ENCODE results near the gene ZSCAN31. TPM values are rescaled to one million over a fixed set of nuclear protein-coding genes. Genes with fewer than 3 reads are reported as not detected.

Gene ZSCAN31
- total and polyA plus RNA-seq, 10 of the 15 experiments (the other 5 are each of a cell fraction or from before 2014, with no cell fraction given): 1.6 to 5.2 (median 2.9) TPM

DNA sequence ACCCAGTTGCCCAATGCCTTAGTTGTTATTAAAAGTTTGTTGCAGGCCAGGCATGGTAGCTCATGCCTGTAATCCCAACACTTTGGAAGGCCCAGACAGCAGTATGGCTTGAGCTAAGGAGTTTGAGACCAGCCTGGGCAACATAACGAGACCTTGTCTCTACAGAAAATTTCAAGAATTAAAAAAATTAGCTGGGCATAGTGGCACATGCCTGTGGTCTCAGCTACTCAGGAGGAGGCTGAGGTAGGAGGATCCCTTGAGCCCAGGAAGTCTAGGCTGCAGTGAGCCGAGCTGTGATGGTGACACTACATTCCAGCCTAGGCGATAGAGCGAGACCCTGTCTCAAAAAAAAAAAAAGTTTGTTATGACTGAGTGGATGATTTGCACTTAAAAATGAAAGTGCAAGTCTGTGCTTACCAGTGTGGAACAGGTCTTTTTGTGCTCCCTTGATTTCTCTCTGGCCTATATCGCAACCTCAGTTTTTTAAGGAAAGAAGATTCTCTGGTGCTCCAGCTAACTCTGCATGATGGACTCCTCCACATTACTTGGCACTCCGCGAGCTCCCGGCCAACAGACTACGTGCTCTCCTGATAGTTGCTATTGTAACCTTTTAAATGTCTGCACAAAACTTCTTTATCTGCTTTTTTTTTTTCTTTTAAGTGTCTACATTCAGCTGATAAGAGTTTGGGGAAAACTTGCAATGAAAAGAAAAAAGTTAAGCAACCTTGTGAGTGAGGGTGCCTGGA lies 35.9 kb upstream of the ZSCAN31 start (continued):
- TF ChIP-seq, protein P1, sequence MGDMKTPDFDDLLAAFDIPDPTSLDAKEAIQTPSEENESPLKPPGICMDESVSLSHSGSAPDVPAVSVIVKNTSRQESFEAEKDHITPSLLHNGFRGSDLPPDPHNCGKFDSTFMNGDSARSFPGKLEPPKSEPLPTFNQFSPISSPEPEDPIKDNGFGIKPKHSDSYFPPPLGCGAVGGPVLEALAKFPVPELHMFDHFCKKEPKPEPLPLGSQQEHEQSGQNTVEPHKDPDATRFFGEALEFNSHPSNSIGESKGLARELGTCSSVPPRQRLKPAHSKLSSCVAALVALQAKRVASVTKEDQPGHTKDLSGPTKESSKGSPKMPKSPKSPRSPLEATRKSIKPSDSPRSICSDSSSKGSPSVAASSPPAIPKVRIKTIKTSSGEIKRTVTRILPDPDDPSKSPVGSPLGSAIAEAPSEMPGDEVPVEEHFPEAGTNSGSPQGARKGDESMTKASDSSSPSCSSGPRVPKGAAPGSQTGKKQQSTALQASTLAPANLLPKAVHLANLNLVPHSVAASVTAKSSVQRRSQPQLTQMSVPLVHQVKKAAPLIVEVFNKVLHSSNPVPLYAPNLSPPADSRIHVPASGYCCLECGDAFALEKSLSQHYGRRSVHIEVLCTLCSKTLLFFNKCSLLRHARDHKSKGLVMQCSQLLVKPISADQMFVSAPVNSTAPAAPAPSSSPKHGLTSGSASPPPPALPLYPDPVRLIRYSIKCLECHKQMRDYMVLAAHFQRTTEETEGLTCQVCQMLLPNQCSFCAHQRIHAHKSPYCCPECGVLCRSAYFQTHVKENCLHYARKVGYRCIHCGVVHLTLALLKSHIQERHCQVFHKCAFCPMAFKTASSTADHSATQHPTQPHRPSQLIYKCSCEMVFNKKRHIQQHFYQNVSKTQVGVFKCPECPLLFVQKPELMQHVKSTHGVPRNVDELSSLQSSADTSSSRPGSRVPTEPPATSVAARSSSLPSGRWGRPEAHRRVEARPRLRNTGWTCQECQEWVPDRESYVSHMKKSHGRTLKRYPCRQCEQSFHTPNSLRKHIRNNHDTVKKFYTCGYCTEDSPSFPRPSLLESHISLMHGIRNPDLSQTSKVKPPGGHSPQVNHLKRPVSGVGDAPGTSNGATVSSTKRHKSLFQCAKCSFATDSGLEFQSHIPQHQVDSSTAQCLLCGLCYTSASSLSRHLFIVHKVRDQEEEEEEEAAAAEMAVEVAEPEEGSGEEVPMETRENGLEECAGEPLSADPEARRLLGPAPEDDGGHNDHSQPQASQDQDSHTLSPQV (IDR thresholded peaks at IDR 0.05): no peak
- TF ChIP-seq FOS (IDR thresholded peaks at IDR 0.05; ENCODE audit: borderline replicate concordance, extremely low read depth, insufficient read length) (no peak), CHD1 (IDR thresholded peaks at IDR 0.05; ENCODE audit: low read depth, low read length) (no peak), STAT3 (IDR thresholded peaks at IDR 0.05; ENCODE audit: low read depth, low read length) (no peak), HCFC1 (IDR thresholded peaks at IDR 0.05; ENCODE audit: low read length) (no peak), YBX1 (IDR thresholded peaks at IDR 0.05) (no peak), RFX5 (IDR thresholded peaks at IDR 0.05; ENCODE audit: low read depth, low read length) (no peak), IKZF2 (IDR thresholded peaks at IDR 0.05) (no peak), CHD2 (IDR thresholded peaks at IDR 0.05; ENCODE audit: borderline replicate concordance, low read depth, low read length) (no peak), TARDBP (IDR thresholded peaks at IDR 0.05; ENCODE audit: borderline replicate concordance) (no peak), NR2F1 (conservative IDR thresholded peaks at IDR 0.05) (no peak), EZH2 (IDR thresholded peaks at IDR 0.05; ENCODE audit: borderline replicate concordance, control insufficient read depth, low read depth, low read length) (no peak), PAX5 (IDR thresholded peaks at IDR 0.05; ENCODE audit: borderline replicate concordance, low read depth, low read length) (peak; percentile 84), NRF1 (conservative IDR thresholded peaks at IDR 0.05; ENCODE audit: low read depth, low read length) (no peak), MXI1 (IDR thresholded peaks at IDR 0.05; ENCODE audit: low read depth, low read length) (no peak), KAT2A (conservative IDR thresholded peaks at IDR 0.05; ENCODE audit: control insufficient read depth, low read depth, low read length) (no peak), NFIC (IDR thresholded peaks at IDR 0.05; ENCODE audit: low read depth, low read length) (0 out of 2 replicates have a peak, but pooled peaks have one; percentile 17), EED (IDR thresholded peaks at IDR 0.05; ENCODE audit: low read depth) (0 out of 2 replicates have a peak, but pooled peaks have one; percentile 13), IRF4 (IDR thresholded peaks at IDR 0.05; ENCODE audit: low read depth, low read length) (peak; percentile 28; the same call in 1 of the 2 replicates), HDGF (IDR thresholded peaks at IDR 0.05) (no peak), NFYA (IDR thresholded peaks at IDR 0.05; ENCODE audit: borderline replicate concordance, low read depth, low read length) (no peak)
- TF ChIP-seq, protein P2, sequence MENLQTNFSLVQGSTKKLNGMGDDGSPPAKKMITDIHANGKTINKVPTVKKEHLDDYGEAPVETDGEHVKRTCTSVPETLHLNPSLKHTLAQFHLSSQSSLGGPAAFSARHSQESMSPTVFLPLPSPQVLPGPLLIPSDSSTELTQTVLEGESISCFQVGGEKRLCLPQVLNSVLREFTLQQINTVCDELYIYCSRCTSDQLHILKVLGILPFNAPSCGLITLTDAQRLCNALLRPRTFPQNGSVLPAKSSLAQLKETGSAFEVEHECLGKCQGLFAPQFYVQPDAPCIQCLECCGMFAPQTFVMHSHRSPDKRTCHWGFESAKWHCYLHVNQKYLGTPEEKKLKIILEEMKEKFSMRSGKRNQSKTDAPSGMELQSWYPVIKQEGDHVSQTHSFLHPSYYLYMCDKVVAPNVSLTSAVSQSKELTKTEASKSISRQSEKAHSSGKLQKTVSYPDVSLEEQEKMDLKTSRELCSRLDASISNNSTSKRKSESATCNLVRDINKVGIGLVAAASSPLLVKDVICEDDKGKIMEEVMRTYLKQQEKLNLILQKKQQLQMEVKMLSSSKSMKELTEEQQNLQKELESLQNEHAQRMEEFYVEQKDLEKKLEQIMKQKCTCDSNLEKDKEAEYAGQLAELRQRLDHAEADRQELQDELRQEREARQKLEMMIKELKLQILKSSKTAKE (IDR thresholded peaks at IDR 0.05; ENCODE audit: low read depth, poor library complexity, severe bottlenecking): peak; percentile 35

All from GM12878 (cell line).